ENCODE measurements around the gene LIPM.
A peak's percentile ranks its signal among the peaks of the same experiment; 100 is the strongest.

LIPM gene

DNA sequence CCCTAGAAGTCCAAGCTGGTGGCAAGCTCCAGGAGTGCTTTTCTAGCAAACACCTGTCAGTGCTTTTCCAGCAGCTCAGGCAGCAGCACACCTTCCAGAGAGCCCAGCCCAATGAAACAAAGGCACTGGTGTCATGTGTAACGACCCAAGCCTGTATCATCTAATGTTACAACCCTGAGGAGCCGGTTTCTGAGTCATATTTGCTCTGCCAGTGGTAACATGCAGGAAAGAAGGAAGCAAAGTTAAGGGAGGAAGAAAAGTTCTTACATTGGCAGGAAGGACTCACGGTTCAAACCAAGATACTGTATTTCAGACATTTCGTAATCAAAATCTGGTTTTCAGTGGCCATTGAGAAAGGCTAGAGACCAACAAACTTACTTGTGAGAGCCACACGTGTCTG, 49.2 kb downstream of the LIPM start, which contains the start of gene ANKRD22 (continued):
- TF ChIP-seq, protein P1, sequence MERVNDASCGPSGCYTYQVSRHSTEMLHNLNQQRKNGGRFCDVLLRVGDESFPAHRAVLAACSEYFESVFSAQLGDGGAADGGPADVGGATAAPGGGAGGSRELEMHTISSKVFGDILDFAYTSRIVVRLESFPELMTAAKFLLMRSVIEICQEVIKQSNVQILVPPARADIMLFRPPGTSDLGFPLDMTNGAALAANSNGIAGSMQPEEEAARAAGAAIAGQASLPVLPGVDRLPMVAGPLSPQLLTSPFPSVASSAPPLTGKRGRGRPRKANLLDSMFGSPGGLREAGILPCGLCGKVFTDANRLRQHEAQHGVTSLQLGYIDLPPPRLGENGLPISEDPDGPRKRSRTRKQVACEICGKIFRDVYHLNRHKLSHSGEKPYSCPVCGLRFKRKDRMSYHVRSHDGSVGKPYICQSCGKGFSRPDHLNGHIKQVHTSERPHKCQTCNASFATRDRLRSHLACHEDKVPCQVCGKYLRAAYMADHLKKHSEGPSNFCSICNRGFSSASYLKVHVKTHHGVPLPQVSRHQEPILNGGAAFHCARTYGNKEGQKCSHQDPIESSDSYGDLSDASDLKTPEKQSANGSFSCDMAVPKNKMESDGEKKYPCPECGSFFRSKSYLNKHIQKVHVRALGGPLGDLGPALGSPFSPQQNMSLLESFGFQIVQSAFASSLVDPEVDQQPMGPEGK (tag by site-specific recombination; IDR thresholded peaks at IDR 0.05): no peak

GRCh38 chr10:88852327-88852726, 49.8 kb downstream of the LIPM start:
- H3K9me3 ChIP-seq (ENCODE audit: control insufficient read depth, insufficient read depth, low read depth, low read length): no peaks in the 10 kb centered on the region
- H3K27ac ChIP-seq (ENCODE audit: extremely low read depth, low read depth, low read length): no peak overlapping the region
- POLR2A ChIA-PET: no interaction called here
- H3K4me3 ChIP-seq (ENCODE audit: low read depth, low read length): no peak overlapping the region
- no peaks in the 10 kb centered on the region for H3K36me3 ChIP-seq (ENCODE audit: control insufficient read depth in 2 of 2, insufficient read depth in 1 of 2, low read length in 2 of 2)
- CTCF ChIA-PET: interaction anchor here (0.5 to 3.6 kb wide), 3 partner anchors 16 to 885 kb away, joined by 3 to 23 read pairs (median 3); no protein-coding TSS in a partner anchor
- H3K4me1 ChIP-seq (ENCODE audit: control insufficient read depth, insufficient read depth, low read length): peaks cover 4% of the 10 kb centered on the region; the same call in 1 of the 2 replicates
- TF ChIP-seq ATF2 (tag by site-specific recombination; IDR thresholded peaks at IDR 0.05; ENCODE audit: low read depth) (peak; percentile 9; the same call in 1 of the 2 replicates), ZNF621 (tag by site-specific recombination; IDR thresholded peaks at IDR 0.05) (no peak)

GRCh38 chr10:88853155-88853881, 50.8 kb downstream of the LIPM start:
- no peak overlapping the region for H3K27ac ChIP-seq (ENCODE audit: extremely low read depth, low read depth, low read length)
- H3K36me3 ChIP-seq (ENCODE audit: control insufficient read depth in 2 of 2, insufficient read depth in 1 of 2, low read length in 2 of 2): no peaks in the 10 kb centered on the region
- peaks cover 4% of the 10 kb centered on the region; the same call in 1 of the 2 replicates for H3K4me1 ChIP-seq (ENCODE audit: control insufficient read depth, insufficient read depth, low read length)
- H3K9me3 ChIP-seq (ENCODE audit: control insufficient read depth, insufficient read depth, low read depth, low read length): no peaks in the 10 kb centered on the region
- TF ChIP-seq ZNF26 (tag by site-specific recombination; IDR thresholded peaks at IDR 0.05) (no peak), ZNF555 (tag by site-specific recombination; conservative IDR thresholded peaks at IDR 0.05) (no peak), ZNF677 (tag by site-specific recombination; IDR thresholded peaks at IDR 0.05) (no peak), ZNF341 (tag by site-specific recombination; IDR thresholded peaks at IDR 0.05; ENCODE audit: low read depth) (no peak), ZIC2 (tag by site-specific recombination; IDR thresholded peaks at IDR 0.05) (no peak), ZNF747 (tag by site-specific recombination; IDR thresholded peaks at IDR 0.05) (no peak), ZNF707 (tag by site-specific recombination; IDR thresholded peaks at IDR 0.05) (no peak), ZSCAN4 (tag by site-specific recombination; IDR thresholded peaks at IDR 0.05) (no peak), REPIN1 (tag by site-specific recombination; IDR thresholded peaks at IDR 0.05; ENCODE audit: low read depth) (no peak), ZNF660 (tag by site-specific recombination; IDR thresholded peaks at IDR 0.05) (no peak), PRDM1 (tag by site-specific recombination; IDR thresholded peaks at IDR 0.05) (no peak), KLF16 (tag by site-specific recombination; IDR thresholded peaks at IDR 0.05) (no peak), OSR2 (tag by site-specific recombination; IDR thresholded peaks at IDR 0.05) (no peak), BCL11B (tag by site-specific recombination; IDR thresholded peaks at IDR 0.05; ENCODE audit: low read depth) (no peak), ZBTB1 (tag by site-specific recombination; IDR thresholded peaks at IDR 0.05) (no peak), ZNF114 (tag by site-specific recombination; IDR thresholded peaks at IDR 0.05) (no peak)
- POLR2A ChIA-PET: no interaction called here
- H3K4me3 ChIP-seq (ENCODE audit: low read depth, low read length): no peak overlapping the region
- CTCF ChIA-PET: interaction anchor here (0.5 to 3.6 kb wide), 3 partner anchors 17 to 884 kb away, joined by 3 to 23 read pairs (median 5); no protein-coding TSS in a partner anchor

All from HEK293 (cell line).